Uterus (tissue), 4 donors: ENCODE measurements around the gene NRXN2. TPM values are rescaled to one million over a fixed set of nuclear protein-coding genes. Genes with fewer than 3 reads are reported as not detected.
A peak's percentile ranks its signal among the peaks of the same experiment; 100 is the strongest.

Experiments used
- DNase-seq, 2 donors: peaks; one replicate each; pipeline ENCODE4 v3.0.0-alpha.2; 2019 to 2020
- H3K27ac ChIP-seq, 2 donors: fragments of 200-600 bp; sonication (generic); 1 replicate in 1 of 2; 2 replicates in 1 of 2; pipeline ENCODE4 v1.5.1; 2016 to 2018
- H3K27me3 ChIP-seq, 2 donors: fragments of 200-600 bp; sonication (generic); one replicate each; pipeline ENCODE4 v1.5.1; 2018 to 2019; ENCODE audit warnings: control low read depth in 1 of 2
- H3K36me3 ChIP-seq, 2 donors: fragments of 200-600 bp; sonication (generic); one replicate each; pipeline ENCODE4 v1.5.1; 2019; ENCODE audit warnings: control low read depth in 1 of 2
- H3K4me1 ChIP-seq, 2 donors: fragments of 200-600 bp; sonication (generic); one replicate each; pipeline ENCODE4 v1.5.1; 2018 to 2019; ENCODE audit warnings: control low read depth in 1 of 2
- H3K4me3 ChIP-seq, 2 donors: fragments of 200-600 bp; sonication (generic); 1 replicate in 1 of 2; 2 replicates in 1 of 2; pipeline ENCODE4 v1.5.1; 2018 to 2019; ENCODE audit warnings: mild to moderate bottlenecking in 1 of 2
- H3K9me3 ChIP-seq, 2 donors: fragments of 200-600 bp; sonication (generic); one replicate each; pipeline ENCODE4 v1.5.1; 2019; ENCODE audit warnings: control low read depth in 1 of 2
- POLR2A ChIP-seq, 2 donors: fragments of 450-650 bp; IDR thresholded peaks; one replicate each; pipeline ENCODE4 v1.6.1; 2016; ENCODE audit warnings: antibody characterized with exemption in 2 of 2, mild to moderate bottlenecking in 1 of 2, moderate library complexity in 1 of 2
- intact Hi-C: fragments of 100-400 bp; cut with DNase I; formaldehyde crosslinking; loops from one replicate; pipeline ENCODE4 v1.15.1; 2023; ENCODE audit warnings: low total_unique reads
- total RNA-seq, 4 donors: library from RNA; depleted of rRNA in 3 of 4; stranded (reverse); fragments of >200 nt in 3 of 4; gene quantifications; one replicate each; pipeline versions ENCODE4 v1.1.0 to v1.2.4, GENCODE V29; 2014 to 2023
- TF ChIP-seq, protein P1 (sequence below), 4 experiments: fragments of 200-600 bp in 2 of 4; fragments of 450-650 bp in 2 of 4; sonication (generic) in 2 of 4; IDR thresholded peaks; one replicate each; pipeline ENCODE4 v1.5.1; 2016 to 2019; ENCODE audit warnings: antibody characterized with exemption in 4 of 4, mild to moderate bottlenecking in 2 of 4, moderate library complexity in 1 of 4
- donor health status: DM: yes; HTN: yes; CAD: no.

The NRXN2 gene
- total RNA-seq, 4 donors from 2014 or later = 0.88 to 48.4 (median 12.6) TPM

- Histone ChIP-seq H3K4me3 (no peak overlapping the region), H3K9me3 (no peaks in the 10 kb centered on the region), H3K4me1 (peaks cover 0 to 13% of the 10 kb centered on the region in 2 donors), H3K27ac (no peak overlapping the region), H3K27me3 (peaks cover 32 to 66% of the 10 kb centered on the region in 2 donors), H3K36me3 (no peaks in the 10 kb centered on the region)
- no peak for TF ChIP-seq POLR2A (IDR thresholded peaks at IDR 0.05)
- TF ChIP-seq, protein P1, sequence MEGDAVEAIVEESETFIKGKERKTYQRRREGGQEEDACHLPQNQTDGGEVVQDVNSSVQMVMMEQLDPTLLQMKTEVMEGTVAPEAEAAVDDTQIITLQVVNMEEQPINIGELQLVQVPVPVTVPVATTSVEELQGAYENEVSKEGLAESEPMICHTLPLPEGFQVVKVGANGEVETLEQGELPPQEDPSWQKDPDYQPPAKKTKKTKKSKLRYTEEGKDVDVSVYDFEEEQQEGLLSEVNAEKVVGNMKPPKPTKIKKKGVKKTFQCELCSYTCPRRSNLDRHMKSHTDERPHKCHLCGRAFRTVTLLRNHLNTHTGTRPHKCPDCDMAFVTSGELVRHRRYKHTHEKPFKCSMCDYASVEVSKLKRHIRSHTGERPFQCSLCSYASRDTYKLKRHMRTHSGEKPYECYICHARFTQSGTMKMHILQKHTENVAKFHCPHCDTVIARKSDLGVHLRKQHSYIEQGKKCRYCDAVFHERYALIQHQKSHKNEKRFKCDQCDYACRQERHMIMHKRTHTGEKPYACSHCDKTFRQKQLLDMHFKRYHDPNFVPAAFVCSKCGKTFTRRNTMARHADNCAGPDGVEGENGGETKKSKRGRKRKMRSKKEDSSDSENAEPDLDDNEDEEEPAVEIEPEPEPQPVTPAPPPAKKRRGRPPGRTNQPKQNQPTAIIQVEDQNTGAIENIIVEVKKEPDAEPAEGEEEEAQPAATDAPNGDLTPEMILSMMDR (IDR thresholded peaks at IDR 0.05) = no peak
- intact Hi-C loops = no loop called here
- no peak for DNase-seq
Measured at GRCh38 chr11:64713781-64714363, 9.1 kb downstream of the NRXN2 start.

DNA sequence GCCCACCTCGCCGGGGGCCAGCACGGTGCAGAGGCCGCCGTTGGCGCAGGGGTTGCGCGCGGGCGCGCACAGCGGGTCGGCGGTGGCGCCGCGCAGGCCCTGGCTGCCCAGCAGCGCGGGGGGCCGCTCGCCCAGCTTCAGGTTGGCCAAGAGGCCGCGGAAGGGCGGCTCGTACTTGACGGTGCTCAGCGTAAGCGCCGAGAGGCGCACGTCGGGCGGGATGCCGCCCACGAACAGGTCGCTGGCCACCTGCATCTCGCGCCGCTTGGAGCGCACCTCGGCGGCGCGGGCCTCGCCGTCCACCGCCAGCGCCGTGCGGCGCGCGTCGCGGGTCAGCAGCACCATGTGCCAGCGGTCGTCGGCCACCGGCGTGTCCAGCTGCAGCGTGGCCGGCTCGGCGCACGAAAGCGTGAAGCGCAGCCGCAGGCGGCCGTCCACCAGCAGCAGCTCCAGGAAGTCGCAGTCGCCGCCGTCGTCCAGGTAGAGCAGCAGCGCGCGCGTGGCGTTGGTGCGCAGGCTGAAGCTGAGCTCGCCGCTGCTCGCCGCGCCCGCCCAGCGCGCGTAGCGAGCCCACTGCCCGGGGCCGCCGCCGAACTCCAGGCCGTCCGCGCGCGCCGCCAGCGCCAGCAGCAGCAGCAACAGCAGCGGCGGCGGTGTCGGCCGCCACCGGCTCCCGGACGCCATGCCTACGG lies 9.8 kb downstream of the NRXN2 start:
- no peak overlapping the region for H3K27ac ChIP-seq
- H3K4me1 ChIP-seq = peaks cover 0 to 13% of the 10 kb centered on the region in 2 donors
- peaks cover 32 to 60% of the 10 kb centered on the region in 2 donors for H3K27me3 ChIP-seq
- H3K4me3 ChIP-seq = no peak overlapping the region
- TF ChIP-seq, protein P1 (IDR thresholded peaks at IDR 0.05) = no peak
- TF ChIP-seq POLR2A (IDR thresholded peaks at IDR 0.05) = no peak
- H3K36me3 ChIP-seq = no peaks in the 10 kb centered on the region
- peak in 1 of 2 donors; percentile 42 for DNase-seq
- intact Hi-C loops = no loop called here
- H3K9me3 ChIP-seq = no peaks in the 10 kb centered on the region

GRCh38 chr11:64712430-64713015 lies 10.5 kb downstream of the NRXN2 start:
- H3K36me3 ChIP-seq = no peaks in the 10 kb centered on the region
- intact Hi-C loops = no loop called here
- DNase-seq = no peak
- H3K4me1 ChIP-seq = peaks cover 0 to 13% of the 10 kb centered on the region in 2 donors
- no peak overlapping the region for H3K4me3 ChIP-seq
- H3K27me3 ChIP-seq = peaks cover 32 to 60% of the 10 kb centered on the region in 2 donors
- no peak for TF ChIP-seq POLR2A (IDR thresholded peaks at IDR 0.05)
- TF ChIP-seq, protein P1 (IDR thresholded peaks at IDR 0.05) = no peak
- H3K9me3 ChIP-seq = no peaks in the 10 kb centered on the region
- no peak overlapping the region for H3K27ac ChIP-seq

GRCh38 chr11:64711956-64712362 lies 11.0 kb downstream of the NRXN2 start:
- intact Hi-C loops = no loop called here
- Histone ChIP-seq H3K9me3 (no peaks in the 10 kb centered on the region), H3K4me3 (no peak overlapping the region), H3K27ac (no peak overlapping the region), H3K4me1 (peaks cover 0 to 13% of the 10 kb centered on the region in 2 donors), H3K36me3 (no peaks in the 10 kb centered on the region), H3K27me3 (peaks cover 32 to 58% of the 10 kb centered on the region in 2 donors)
- no peak for DNase-seq
- TF ChIP-seq, protein P1 (IDR thresholded peaks at IDR 0.05) = no peak
